Measurements from ENCODE around the gene ATF4. TPM values are rescaled to one million over a fixed set of nuclear protein-coding genes. Genes with fewer than 3 reads are reported as not detected.

The ATF4 gene, protein sequence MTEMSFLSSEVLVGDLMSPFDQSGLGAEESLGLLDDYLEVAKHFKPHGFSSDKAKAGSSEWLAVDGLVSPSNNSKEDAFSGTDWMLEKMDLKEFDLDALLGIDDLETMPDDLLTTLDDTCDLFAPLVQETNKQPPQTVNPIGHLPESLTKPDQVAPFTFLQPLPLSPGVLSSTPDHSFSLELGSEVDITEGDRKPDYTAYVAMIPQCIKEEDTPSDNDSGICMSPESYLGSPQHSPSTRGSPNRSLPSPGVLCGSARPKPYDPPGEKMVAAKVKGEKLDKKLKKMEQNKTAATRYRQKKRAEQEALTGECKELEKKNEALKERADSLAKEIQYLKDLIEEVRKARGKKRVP
- total RNA-seq, result 100 to 1,000 TPM; 258 to 714 (median 610) TPM

DNA sequence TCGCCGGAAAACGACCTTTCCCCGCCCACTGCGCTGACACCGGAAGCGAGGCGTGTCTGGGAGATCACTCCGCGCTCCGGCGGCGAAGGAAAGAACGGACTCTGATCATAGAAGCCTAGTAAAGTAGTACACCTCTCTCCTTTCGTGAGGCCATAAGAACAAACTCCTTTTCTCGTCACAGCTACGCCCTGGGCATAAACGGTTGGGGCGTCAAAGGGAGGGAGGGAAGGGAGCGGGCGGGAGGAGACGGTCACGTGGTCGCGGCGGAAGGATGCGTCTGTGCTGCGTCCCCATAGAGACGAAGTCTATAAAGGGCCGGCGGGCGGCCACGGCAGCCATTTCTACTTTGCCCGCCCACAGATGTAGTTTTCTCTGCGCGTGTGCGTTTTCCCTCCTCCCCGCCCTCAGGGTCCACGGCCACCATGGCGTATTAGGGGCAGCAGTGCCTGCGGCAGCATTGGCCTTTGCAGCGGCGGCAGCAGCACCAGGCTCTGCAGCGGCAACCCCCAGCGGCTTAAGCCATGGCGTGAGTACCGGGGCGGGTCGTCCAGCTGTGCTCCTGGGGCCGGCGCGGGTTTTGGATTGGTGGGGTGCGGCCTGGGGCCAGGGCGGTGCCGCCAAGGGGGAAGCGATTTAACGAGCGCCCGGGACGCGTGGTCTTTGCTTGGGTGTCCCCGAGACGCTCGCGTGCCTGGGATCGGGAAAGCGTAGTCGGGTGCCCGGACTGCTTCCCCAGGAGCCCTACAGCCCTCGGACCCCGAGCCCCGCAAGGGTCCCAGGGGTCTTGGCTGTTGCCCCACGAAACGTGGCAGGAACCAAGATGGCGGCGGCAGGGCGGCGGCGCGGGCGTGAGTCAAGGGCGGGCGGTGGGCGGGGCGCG, at the start of gene ATF4:
Gene ATF4, plus strand, starts transcription at position 337 of the 880 bp plus-strand sequence. CDS start 884 bp downstream, outside the sequence.
- peak; percentile 62 for ATAC-seq (ENCODE audit: low FRiP score)
- peak; percentile 93 for DNase-seq (ENCODE audit: low spot score)
- TF ChIP-seq, protein P1, sequence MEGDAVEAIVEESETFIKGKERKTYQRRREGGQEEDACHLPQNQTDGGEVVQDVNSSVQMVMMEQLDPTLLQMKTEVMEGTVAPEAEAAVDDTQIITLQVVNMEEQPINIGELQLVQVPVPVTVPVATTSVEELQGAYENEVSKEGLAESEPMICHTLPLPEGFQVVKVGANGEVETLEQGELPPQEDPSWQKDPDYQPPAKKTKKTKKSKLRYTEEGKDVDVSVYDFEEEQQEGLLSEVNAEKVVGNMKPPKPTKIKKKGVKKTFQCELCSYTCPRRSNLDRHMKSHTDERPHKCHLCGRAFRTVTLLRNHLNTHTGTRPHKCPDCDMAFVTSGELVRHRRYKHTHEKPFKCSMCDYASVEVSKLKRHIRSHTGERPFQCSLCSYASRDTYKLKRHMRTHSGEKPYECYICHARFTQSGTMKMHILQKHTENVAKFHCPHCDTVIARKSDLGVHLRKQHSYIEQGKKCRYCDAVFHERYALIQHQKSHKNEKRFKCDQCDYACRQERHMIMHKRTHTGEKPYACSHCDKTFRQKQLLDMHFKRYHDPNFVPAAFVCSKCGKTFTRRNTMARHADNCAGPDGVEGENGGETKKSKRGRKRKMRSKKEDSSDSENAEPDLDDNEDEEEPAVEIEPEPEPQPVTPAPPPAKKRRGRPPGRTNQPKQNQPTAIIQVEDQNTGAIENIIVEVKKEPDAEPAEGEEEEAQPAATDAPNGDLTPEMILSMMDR (IDR thresholded peaks at IDR 0.05), result no peak

DNA sequence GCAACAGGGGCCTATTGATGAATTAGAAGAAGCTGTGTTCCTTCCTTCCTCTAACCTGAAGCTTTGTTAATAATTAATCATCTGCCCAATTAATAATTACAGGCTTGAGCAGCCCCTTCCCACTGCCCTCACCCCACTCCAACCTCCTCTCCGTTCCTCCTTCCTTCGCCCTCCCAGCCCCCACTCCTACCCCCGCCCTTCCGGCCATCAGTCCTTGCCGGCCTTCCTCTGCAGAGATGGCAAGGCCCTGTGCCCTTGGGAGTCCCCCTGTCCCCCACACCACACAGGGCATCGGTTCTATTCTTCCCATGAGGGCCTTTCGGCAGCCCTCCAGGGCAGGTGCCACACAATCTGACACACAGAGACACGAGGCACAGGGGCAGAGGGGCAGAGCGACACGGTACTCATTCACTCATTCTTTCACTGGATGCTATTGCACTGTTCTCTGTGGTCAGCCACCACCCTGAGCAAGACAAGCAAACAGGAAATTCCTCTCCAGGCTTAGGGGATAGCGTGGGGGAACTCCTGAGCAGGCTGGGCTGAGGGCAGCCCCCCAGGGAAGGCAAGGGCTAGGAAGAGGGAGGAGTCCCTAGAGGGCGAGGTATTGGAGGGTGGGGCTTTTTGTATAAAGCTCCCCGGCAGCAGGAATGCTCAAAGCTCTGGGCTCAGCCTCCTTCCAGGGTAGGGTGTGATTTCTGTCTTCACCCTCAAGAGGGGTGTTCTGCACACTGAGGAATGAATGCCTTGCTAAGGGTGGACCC, 48.8 kb upstream of the ATF4 start:
- TF ChIP-seq, protein P1 (IDR thresholded peaks at IDR 0.05), result no peak
- ATAC-seq (ENCODE audit: low FRiP score), result no peak
- no peak for DNase-seq (ENCODE audit: low spot score)

DNA sequence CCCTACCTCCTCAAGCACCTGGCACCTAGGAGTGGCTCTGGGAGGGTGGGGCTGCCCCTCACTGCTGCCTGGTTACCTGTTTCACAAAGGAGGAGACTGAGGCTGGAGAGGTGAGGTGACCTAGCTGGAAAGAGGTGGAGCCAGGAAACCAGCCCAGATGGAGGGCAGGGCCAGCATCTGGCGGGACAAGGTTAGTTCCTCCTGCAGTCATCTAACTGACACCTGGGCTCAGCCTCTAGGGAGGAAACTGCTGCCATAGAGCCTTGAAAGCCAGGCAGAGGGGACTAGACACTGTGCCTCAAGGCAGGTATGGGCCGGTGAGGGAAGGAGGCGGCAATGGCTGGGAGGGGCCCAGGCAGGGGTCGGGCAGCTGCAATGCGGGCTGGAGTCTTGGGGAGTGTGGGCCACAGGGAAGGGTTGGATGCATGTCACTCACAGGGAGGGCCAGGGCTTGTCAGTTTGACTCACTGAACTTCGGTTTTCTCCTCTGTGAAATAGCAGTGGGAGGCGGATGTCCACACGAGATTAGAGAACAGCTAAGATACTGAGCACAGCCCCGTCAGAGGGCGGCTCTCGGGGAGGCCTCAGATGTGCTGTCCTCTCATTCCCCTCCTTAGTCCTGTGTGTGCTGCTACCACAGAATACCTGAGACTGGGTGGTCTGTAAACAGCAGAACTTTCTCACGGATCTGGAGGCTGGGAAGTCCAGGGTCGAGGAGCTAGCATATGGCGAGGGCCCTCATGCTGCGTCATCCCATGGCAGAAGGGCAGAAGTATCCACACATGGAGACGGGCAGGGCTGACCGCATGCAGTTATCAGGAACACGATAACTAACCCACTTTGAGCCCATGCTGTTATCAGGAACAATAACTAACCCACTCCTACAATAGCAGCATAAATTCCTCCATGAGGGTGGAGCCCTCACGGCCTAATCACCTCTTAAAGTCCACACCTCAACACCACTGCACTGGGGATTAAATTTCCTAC, 47.5 kb upstream of the ATF4 start:
- TF ChIP-seq, protein P1 (IDR thresholded peaks at IDR 0.05), result no peak
- DNase-seq (ENCODE audit: low spot score) (no peak), ATAC-seq (ENCODE audit: low FRiP score) (no peak)

DNA sequence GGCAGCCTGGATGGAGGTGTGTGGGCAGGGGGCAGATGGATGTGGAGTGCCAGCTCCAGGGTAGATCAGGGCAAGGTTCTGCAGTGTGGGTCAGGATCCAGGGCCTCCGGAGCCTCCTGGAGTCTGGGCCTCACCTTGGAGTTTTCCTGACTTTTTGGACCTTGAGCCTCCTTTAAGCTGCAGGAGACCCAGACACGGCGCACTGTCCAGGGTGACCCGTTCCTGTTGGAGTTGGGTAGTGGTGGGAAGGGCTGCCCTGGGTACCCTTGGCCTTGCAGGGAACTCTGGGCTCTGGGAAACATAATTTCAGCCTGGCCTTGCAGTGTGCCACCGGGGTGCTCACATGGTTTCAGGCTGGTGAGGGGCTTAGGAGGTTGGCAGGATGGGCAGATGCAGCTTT, 46.5 kb upstream of the ATF4 start:
- TF ChIP-seq, protein P1 (IDR thresholded peaks at IDR 0.05), result no peak
- no peak for ATAC-seq (ENCODE audit: low FRiP score)
- DNase-seq (ENCODE audit: low spot score), result no peak

DNA sequence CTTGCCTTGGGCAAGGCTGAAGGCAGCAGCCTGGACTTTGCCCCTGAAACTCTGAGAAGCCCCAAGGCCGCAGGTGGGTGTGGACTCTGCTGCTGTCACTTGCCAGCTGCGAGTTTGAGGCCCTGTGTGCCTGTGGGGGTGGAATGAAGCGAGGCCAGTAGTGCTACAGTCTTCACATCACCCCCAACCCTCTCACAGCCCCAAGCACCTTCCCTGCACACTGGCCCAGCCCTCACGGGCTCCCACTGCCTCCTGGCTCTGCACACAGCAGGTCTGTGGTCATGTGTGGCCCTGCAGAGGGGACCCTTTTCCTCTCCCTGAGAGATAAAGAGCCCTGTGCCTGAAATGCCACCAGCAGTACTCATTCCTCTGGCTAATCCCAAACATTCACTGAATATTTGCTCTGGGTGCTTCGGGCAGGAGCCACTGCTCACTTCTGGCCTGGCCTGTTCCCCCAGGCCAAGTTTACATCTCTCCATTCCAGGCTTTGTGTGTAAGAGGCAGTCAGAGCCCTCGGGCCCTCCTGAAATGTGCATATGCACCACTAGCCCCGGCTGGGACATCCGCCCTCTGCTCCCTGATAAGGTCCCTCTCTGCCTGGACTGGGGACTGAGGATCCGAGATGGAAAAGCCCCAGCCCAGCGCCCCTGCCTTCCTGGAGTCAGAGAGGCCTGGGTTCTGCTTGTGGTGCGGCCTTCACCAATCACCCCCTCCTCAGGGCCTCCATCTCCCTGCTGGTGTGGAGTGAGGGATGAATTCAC, 45.8 kb upstream of the ATF4 start:
- TF ChIP-seq, protein P1 (IDR thresholded peaks at IDR 0.05), result no peak
- DNase-seq (ENCODE audit: low spot score) (no peak), ATAC-seq (ENCODE audit: low FRiP score) (no peak)
